HG02588 (cell line): ENCODE data around the gene HSF4.

Experiments used
- ATAC-seq: cut with Tn5 transposase; IDR thresholded peaks from one replicate; pipeline ENCODE4 v1.9.1; 2021; ENCODE audit warnings: mild to moderate bottlenecking, moderate library complexity; ENCODE audit not compliant: unreplicated experiment

Gene HSF4

DNA sequence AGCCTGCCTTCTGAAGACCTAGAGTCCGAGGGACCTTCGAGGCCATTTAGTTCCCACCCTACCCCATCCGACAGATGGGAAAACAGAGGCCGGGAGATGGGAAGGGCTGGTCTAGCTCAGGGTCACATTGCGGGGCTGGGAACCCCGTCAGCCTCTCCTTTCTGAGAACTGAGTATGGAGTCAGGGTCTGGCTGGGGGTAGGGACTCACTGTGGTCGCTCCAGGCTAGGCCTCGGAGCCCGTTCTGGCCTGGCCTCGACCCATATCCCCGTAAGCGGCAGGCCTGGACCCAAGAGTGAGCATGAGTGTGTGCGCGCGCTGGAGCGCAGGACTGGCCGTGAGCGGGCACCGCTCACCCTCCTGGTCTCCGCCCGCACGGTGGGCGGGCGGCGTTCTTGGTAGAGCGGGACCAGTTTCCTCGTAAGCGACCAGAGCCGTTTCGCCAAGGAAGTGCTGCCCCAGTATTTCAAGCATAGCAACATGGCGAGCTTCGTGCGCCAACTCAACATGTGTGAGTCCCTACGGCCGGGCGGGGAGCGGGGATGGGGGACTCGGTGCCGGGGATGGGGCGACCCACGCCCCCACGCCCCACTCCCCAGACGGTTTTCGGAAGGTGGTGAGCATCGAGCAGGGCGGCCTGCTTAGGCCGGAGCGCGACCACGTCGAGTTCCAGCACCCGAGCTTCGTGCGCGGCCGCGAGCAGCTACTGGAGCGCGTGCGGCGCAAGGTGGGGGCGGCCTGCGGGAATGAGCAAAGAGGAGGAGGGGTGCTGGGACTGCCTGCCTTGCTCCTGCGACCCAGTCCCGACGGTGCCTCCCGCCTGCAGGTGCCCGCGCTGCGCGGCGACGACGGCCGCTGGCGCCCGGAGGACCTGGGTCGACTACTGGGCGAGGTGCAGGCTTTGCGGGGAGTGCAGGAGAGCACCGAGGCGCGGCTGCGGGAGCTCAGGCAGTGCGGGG is 855 bp downstream of the HSF4 start:
- no peak for ATAC-seq

DNA sequence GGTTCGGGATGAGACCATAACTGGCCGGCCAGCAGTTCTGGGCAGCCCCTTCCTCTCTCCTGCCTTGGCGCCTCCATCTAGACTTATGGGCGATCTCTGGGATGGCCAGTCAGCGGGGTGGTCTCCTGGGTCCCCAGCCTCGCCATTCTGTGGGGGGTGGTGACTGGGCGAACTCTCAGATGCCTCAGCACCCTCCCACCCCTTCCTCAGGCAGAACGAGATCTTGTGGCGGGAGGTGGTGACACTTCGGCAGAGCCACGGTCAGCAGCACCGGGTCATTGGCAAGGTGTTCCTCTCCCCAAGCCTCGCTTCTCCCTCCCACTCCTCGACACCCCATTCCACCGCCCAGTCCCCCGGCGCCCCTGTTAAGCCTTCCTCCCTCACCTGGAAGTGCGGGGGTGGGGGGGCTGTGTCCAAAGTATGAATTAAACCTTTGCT is 1.6 kb downstream of the HSF4 start:
- no peak for ATAC-seq

DNA sequence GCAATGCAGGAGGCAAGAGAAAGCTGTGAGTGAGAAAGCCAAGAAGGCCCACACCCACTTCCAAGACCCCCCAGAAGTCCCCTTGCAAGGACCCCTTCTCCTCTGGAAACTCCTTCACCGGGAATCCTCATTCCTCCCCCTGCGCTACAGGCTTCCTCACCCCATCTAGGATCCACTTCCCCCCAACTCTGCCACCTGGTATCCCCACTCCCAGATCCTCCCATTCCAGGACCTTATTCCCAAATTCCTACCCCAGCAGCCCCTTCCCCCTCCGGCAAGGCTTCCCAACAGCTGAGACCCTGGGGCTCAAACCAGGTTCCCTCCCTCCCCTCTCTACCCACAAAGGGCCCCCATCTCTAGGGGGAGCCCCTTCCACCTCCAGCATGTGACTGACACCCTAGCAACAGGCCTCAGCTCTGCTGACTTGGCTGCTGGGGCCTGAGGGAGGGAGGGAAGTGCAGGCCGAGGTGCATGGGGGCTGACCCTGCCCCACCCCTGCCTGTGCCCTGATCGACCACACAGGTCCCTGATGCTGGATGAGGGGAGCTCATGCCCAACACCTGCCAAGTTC is 2.1 kb downstream of the HSF4 start:
- no peak for ATAC-seq

DNA sequence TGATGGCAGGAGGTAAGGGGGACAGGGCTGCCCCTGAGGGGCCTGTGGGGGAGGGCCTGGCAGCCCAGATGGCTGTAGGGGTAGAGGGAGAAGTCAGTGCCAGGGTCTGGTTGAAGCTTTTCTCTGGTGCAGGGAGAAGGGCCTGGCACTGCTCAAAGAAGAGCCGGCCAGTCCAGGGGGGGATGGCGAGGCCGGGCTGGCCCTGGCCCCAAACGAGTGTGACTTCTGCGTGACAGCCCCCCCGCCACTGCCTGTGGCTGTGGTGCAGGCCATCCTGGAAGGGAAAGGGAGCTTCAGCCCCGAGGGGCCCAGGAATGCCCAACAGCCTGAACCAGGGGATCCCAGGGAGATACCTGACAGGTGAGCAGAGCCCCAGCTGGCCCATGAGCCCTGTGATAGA is 3.0 kb downstream of the HSF4 start:
- ATAC-seq: no peak

DNA sequence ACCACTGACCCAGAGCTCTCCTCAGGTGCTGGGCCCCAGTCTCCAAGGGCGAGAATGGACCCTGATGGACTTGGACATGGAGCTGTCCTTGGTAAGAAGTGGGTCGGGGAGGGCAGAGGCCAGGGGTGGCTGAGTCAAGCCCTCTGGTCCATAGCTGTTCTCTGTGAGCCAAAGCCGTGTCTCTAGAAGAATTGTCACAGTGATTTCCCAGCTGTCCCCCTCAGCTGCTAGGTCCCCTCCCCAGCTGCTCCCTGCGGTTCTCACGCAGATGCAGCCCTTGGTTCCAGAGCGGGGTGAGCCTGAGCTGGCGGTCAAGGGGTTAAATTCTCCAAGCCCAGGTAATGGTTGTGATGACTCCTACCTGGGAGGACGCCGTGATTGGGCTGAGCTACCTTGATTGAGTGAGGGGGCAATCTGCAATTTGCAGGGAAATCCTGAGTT is 4.5 kb downstream of the HSF4 start:
- no peak for ATAC-seq

DNA sequence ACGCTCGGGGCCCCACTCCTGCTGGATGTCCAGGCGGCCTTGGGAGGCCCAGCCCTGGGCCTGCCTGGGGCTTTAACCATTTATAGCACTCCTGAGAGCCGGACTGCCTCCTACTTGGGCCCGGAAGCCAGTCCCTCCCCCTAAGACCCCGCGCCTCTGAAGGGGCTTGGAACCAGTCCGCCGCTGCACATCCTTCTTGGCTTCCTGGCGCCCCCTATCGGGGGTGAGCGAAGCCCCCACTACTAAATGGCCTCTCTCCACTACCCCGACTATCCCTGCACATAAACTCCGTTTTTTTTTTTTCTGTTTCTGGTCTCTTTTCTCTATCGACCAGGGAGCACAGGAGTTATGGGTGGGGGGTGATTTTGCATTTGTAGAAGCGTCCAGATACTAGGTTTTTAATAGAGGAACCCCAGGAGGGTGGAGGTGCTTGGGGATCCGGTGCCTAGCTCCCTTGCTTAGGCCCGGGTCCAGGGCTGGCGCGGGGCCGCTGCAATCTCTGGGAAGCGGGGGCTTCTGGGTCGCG is 5.2 kb downstream of the HSF4 start:
- no peak for ATAC-seq

DNA sequence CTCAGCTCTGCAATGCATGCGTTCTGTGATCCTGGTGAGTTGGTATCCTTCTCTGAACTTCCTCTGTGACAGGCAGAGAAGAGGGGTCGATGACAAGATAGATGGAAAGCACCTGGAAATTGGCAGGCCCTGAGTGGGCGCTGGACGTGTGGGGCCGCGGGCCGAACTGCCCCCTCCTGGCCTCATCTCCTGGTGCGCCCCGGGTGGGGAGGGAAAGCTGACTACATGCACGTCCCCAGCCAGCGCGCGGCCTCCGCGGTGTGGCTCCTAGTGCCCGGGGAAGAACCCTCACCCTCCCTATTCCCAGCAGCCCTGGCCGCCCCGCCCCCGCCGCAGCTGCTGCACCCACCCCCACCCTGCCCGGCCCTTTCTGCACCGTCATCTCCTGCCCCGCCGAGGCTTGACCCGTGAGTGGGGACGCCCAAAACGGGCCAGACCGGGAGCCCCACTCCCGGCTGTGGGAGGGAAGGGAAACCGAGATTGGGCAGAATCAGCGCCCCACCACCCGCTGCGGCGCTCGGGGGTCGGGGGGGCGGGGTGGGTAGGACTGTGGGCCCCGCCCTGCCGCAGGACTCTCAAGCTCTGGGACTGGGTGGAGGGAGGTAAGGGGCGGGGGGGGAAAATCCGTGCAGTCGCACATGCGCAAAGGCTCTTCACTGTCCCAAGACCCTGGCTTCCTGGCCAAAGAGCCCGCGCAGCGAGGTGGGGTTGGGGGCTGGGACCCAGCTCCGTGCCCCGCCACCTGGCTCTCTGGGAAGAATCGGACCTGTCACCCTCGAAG is 5.8 kb downstream of the HSF4 start, which contains the start of gene NOL3:
TSS of gene NOL3 (plus strand) at position 371 of the 781 bp plus-strand sequence.
- ATAC-seq: peak; percentile 48

DNA sequence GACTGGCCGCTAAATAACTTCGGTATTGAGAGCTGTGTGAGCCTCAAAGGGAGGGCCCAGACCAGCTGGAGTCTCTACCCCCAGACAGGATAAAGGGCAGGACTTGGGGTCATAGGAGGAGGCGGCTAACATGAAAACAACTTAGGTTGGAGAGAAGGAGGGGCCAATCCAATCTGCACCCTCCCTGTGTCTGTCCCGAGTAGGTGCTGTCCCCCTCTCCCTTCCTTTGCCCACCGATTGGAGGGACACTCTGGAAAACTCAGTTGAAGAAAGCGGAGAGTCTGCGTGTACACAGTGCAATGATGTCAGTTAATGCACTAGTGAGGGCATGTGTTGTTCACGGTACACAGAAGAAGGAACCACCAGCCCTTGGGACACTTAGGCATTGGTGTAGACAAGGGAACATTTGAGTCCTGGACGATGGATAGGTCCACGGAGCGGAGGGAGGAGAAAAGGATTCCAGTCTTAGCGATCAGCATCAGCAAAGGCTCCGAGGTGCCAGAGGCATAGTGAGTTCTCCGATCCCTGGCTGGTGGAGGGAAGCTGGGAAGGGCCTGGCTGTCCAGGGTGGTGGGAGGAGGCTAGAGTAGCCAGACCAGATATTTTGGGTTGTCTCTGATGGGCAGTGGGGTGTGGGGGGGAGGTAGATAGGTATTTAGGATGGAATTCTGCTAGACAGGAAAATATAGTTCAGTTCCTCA is 6.6 kb downstream of the HSF4 start:
- ATAC-seq: no peak

DNA sequence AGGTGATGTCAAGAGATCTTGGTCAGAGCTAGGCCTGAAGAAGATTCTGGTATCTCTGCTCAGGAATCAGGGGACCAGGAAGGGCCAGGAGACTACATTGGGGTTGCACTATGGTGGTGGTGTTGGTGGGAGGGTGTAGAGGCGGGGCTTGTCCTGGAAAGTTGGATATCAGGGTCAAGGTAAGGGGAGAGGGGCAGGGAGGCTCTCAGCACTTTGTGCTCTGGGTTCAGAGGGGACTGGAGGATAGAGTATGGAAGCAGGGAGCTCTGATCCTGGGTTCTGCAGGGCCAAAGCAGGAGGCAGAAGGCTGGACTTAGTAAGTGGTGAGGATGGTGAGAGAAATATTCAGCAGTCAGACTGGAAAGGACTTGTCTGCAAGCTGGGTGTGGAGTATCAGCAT is 8.8 kb downstream of the HSF4 start:
- no peak for ATAC-seq

DNA sequence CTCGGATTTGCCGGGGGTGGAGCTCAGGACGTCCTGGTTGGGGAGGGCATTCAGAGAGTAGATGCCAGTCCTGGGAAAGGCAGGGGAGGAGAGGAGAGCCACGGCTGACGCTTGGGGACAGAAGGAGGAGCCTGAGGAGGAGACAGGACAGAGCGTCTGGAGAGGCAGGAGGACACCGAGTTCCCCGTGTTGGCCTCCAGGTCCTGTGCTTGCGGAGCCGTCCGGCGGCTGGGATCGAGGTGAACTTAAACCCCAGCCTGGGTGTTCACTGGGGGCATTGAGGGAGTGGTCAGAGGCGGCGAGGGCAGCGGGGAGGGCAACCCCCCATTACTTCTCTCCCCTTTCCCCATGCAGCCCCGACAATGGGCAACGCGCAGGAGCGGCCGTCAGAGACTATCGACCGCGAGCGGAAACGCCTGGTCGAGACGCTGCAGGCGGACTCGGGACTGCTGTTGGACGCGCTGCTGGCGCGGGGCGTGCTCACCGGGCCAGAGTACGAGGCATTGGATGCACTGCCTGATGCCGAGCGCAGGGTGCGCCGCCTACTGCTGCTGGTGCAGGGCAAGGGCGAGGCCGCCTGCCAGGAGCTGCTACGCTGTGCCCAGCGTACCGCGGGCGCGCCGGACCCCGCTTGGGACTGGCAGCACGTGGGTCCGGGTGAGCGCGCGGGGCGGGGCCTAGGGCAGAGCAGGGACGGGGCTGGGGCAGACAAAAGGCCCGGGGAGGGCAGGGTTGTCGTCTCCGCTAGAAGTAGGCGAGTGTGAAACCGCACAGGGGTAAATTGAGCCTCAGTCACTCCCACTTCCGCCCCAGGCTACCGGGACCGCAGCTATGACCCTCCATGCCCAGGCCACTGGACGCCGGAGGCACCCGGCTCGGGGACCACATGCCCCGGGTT is 9.5 kb downstream of the HSF4 start:
- peak; percentile 34 for ATAC-seq

DNA sequence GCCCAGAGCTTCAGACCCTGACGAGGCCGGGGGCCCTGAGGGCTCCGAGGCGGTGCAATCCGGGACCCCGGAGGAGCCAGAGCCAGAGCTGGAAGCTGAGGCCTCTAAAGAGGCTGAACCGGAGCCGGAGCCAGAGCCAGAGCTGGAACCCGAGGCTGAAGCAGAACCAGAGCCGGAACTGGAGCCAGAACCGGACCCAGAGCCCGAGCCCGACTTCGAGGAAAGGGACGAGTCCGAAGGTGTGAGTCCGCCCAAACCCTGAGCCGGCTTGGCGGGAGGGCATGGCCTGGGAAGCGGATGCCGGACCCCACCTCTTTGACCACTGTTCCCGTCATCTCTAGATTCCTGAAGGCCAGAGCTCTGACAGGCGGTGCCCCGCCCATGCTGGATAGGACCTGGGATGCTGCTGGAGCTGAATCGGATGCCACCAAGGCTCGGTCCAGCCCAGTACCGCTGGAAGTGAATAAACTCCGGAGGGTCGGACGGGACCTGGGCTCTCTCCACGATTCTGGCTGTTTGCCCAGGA is 10.2 kb downstream of the HSF4 start:
- ATAC-seq: no peak

DNA sequence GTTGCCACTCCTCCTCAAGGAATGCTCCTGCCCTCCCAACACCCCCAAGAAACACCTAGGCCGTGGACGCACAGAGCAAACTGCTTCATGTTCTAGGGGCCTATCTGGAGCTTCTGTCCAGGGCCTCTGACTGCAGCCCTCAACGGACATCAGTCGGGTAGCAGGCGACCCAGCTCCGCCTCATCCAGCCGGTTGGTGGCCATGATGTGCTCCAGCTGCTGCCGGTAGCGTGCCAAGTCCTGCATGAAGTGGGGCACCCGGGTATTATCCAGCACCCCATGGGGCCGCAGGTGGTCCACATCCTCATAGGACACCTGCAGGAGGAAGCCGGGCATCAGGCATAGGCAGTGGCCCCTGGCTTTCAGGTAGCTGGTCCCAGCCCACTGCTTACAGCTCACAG is 12.1 kb downstream of the HSF4 start:
- no peak for ATAC-seq

DNA sequence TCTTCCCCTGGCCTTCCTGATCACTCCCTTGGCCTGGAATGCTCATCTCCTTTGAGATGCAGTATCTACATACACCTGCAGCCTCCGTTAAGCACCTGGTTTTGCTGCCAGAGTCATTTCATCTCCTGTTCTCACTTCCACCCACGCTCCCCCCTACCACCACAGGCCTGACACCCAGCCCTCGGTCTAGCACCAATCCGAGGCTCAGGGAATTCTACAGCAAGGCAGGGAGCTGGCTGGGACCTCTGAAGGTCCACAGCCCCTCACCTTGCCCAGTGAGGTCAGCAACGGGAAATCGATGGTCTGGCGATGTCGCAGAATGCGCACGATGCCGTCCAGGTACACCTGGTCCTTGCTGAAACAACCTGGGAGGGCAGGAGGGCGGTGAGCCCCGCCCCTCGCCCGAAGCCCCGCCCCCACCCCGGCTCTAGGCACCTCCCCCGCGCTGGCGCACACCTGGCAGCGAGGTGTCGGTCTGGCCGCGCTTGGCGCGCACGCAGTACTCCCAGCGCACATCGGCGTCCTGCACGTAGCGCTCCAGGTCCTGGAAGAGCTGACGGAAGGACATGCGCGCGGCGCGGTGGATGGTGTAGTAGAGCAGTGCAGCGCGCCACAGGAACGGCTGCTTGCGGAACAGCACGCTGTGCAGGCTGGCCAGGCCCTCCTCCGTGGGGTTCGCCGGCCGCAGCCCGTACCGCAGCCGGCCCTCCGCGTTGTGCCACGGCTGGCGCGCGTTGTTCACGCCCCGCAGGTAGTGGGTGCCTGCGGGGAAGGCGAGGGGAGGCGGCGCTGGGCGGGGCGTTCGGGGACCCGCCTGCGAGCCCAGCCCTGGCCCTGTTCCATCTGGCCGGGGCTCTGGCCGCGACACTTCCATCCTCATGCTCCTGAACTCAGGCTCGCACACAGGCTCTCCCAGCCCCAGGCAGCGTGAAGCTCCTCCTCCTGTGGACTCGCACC is 13.5 kb downstream of the HSF4 start:
- ATAC-seq: no peak

DNA sequence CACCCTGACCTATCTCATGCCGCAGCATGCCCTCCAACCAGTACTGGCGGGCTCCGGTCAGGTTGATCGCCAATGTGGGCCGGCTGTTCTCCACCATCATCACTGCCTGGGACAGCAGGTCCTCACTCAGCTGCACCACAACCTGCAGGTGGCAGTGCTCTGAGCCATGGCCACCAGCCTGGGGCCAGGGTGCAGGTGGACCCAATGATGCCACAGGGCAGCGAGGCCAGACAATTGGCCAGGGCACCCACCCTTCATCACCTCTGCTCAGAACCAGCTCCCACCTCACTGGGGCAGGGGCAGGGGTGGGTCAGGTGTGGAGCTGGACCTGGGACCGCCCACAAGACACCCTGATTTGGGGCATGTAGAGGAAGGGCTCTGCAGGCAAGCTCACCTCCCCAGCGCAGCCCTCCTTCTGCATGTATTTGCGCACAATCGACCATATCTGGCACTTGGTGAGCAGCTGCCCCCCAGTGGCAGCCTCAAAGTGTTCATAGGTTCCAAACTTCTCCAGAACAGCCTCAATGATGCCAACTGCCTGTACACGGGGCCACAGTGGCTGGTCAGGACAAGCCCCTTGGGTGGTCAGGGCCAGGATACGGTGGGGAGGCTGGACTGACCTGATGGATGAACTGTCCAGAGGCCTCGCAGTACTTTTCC is 15.0 kb downstream of the HSF4 start:
- ATAC-seq: no peak

DNA sequence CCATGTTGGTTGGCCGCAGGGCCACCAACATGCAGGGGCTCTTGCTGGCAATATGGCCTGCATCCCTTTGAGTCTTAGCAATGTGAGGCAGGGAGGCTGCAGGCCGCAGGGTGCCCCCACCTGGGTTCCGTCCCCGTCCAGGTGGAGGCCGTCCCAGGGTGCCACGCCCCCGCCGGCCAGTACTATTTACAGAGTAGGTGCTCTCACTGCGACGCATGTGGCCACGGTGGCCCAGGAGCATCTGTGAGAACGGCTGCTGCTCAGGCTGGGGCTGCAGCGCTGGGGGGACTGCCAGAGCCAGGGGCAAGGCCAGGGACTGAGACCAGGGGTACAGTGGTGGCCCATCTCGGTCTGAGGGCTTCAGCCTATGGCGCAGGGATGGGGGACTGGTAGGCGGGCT is 15.6 kb downstream of the HSF4 start:
- no peak for ATAC-seq

DNA sequence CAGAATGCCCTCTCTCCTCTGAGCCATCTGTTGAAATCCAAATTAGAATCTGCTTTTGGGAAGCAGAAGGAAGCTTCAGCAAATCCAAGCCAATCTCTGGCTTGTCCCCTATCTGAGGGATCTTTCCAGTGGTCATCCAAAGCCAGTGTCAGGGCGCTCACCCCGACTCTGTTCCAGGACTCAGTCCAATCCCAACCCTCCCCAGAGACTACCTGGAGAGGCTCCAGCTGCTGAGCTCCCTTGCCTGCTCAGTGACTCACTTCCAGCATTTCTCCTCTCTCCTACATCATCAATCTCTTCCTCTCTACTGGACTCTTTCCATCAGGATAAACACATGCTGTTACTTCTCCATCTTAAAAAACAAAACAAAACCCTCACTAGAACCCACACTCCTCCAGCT is 16.8 kb downstream of the HSF4 start:
- ATAC-seq: no peak

DNA sequence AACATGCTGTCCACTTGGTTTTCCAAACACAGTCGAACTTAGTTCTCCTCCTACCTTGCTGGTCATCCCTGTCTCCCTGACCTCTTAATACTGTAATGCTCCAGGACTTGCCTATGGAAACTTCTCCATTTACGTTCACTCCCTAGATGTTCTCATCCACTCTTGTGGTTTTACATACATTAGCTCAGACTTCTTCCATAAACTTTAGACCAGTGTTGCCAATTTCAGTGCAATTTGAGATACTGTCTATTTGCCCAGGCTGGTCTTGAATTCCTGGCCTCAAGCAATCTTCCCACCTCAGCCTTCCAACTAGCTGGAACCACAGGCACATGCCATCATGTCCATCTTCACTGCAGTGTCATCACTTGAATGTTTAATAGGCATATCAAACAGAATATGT is 17.7 kb downstream of the HSF4 start:
- ATAC-seq: no peak

DNA sequence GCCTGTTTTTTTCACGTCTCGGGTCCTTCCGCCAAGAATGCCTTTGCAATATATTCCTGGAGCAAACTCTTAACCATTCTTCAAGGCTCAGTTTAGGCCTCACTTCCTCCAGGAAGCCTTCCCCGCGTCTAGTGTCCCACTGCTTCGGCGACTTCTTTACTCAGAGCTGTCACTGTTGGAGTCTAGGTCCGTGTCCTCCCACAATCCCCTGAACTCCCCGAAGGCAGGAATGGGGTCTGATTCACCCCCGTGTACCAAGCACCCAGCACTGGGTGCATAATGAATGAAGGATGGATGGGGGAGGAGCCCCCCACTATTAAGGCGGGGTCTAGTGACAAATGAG is 18.7 kb downstream of the HSF4 start:
- no peak for ATAC-seq
